H1 (cell line): Measurements from ENCODE around the gene INAFM1. TPM values are rescaled to one million over a fixed set of nuclear protein-coding genes. Genes with fewer than 3 reads are reported as not detected.

Source experiments
- CTCF ChIA-PET: fragments of 300-600 bp; sonication (Branson Sonifier 250); formaldehyde crosslinking; loops from one replicate; lab custom pipeline; 2021; ENCODE audit not compliant: partially characterized antibody; lab: Charles Lee
- POLR2A ChIA-PET: fragments of 300-600 bp; sonication (Branson Sonifier 250); formaldehyde crosslinking; loops from one replicate; lab custom pipeline; 2021; ENCODE audit warnings: inconsistent platforms; ENCODE audit not compliant: partially characterized antibody; lab: Charles Lee
- DNase-seq, 2 experiments: peaks; one replicate each; pipeline versions ENCODE4 v3.0.0 to v3.0.0-alpha.2; 2010 to 2022; ENCODE audit warnings: low spot score in 2 of 2, low read depth in 1 of 2, mixed read lengths in 1 of 2
- FAIRE-seq: peaks from 2 replicates; lab custom pipeline; 2011; peaks lifted over from hg19 to GRCh38; lab: Jason Lieb, UNC
- H2AFZ ChIP-seq: 2 replicates; pipeline ENCODE4 v1.8.1; 2012; ENCODE audit warnings: low read length, inconsistent platforms
- H2AK5ac ChIP-seq: 2 replicates; pipeline ENCODE4 v1.6.1; 2013; ENCODE audit warnings: low read depth, low read length
- H2BK120ac ChIP-seq: replicated peaks from 2 replicates; pipeline ENCODE3; 2013; ENCODE audit warnings: low read depth, low read length, inconsistent platforms
- H2BK12ac ChIP-seq: 2 replicates; pipeline ENCODE4 v1.6.1; 2013; ENCODE audit warnings: low read depth, low read length
- H2BK15ac ChIP-seq: 2 replicates; pipeline ENCODE4 v1.6.1; 2013; ENCODE audit warnings: low read length
- H2BK20ac ChIP-seq: 2 replicates; pipeline ENCODE4 v1.6.1; 2013; ENCODE audit warnings: low read length
- H2BK5ac ChIP-seq: 2 replicates; pipeline ENCODE4 v1.6.1; 2013; ENCODE audit warnings: low read depth, low read length
- H3K14ac ChIP-seq: 2 replicates; pipeline ENCODE4 v1.6.1; 2013; ENCODE audit warnings: inconsistent platforms; ENCODE audit not compliant: insufficient read length
- H3K18ac ChIP-seq: 2 replicates; pipeline ENCODE4 v1.6.1; 2013; ENCODE audit warnings: low read length; ENCODE audit errors: extremely low read depth
- H3K23ac ChIP-seq: 2 replicates; pipeline ENCODE4 v1.6.1; 2013; ENCODE audit warnings: inconsistent platforms; ENCODE audit not compliant: insufficient read length
- H3K23me2 ChIP-seq: 2 replicates; pipeline ENCODE4 v1.6.1; 2013; ENCODE audit warnings: low read depth, low read length
- H3K27ac ChIP-seq: 2 replicates; pipeline ENCODE4 v1.6.1; 2011; ENCODE audit warnings: low read depth, low read length, inconsistent platforms
- H3K27me3 ChIP-seq, 4 experiments: replicated peaks in 1 of 4; 1 replicate in 1 of 4; 2 replicates in 3 of 4; pipeline versions ENCODE4 v1.6.1 to v1.8.1; 2011 to 2013; ENCODE audit warnings: low read length in 3 of 4, mild to moderate bottlenecking in 3 of 4, inconsistent platforms in 2 of 4, mixed read lengths in 2 of 4, moderate library complexity in 1 of 4; ENCODE audit not compliant: control insufficient read depth in 3 of 4, insufficient read depth in 3 of 4; ENCODE audit errors: extremely low read depth in 1 of 4
- H3K36me3 ChIP-seq, 4 experiments: 2 replicates each; pipeline versions ENCODE4 v1.6.1 to v1.8.1; 2011 to 2013; ENCODE audit warnings: mild to moderate bottlenecking in 4 of 4, low read length in 3 of 4, moderate library complexity in 2 of 4, control low read depth in 1 of 4, inconsistent platforms in 1 of 4; ENCODE audit not compliant: insufficient read depth in 4 of 4, control insufficient read depth in 2 of 4
- H3K4ac ChIP-seq: replicated peaks from 2 replicates; pipeline ENCODE3; 2013; ENCODE audit warnings: low read length, low read depth, mixed read lengths, inconsistent platforms; ENCODE audit not compliant: insufficient read length
- H3K4me1 ChIP-seq, 4 experiments: replicated peaks in 1 of 4; 1 replicate in 1 of 4; 2 replicates in 3 of 4; pipeline versions ENCODE4 v1.6.1 to v1.8.1; 2011 to 2013; ENCODE audit warnings: low read length in 3 of 4, inconsistent platforms in 2 of 4, mixed read lengths in 1 of 4; ENCODE audit not compliant: insufficient read depth in 4 of 4, control insufficient read depth in 3 of 4
- H3K4me2 ChIP-seq, 2 experiments: 2 replicates each; pipeline versions ENCODE4 v1.6.1 to v1.8.1; 2011 to 2013; ENCODE audit warnings: low read depth in 2 of 2, low read length in 2 of 2, control low read depth in 1 of 2, inconsistent platforms in 1 of 2, mild to moderate bottlenecking in 1 of 2; ENCODE audit not compliant: insufficient read depth in 1 of 2
- H3K4me3 ChIP-seq, 4 experiments: fragments of 200-600, 300-600 bp in 1 of 4; sonication (generic), shearing (Covaris generic), sonication (Bioruptor Twin) in 1 of 4; 2 replicates each; pipeline versions ENCODE4 v1.5.1 to v1.8.1; 2011 to 2016; ENCODE audit warnings: low read length in 4 of 4, low read depth in 3 of 4, control low read depth in 2 of 4, inconsistent platforms in 2 of 4, mild to moderate bottlenecking in 2 of 4, mixed read lengths in 1 of 4, moderate library complexity in 1 of 4; ENCODE audit not compliant: insufficient read depth in 2 of 4; ENCODE audit errors: extremely low read depth in 1 of 4
- H3K56ac ChIP-seq: replicated peaks from 2 replicates; pipeline ENCODE3; 2013; ENCODE audit warnings: low read depth, mild to moderate bottlenecking, mixed read lengths, low read length, inconsistent platforms; ENCODE audit not compliant: insufficient read length
- H3K79me1 ChIP-seq: 2 replicates; pipeline ENCODE4 v1.6.1; 2013; ENCODE audit warnings: low read depth, low read length, control low read depth
- H3K79me2 ChIP-seq, 2 experiments: 2 replicates each; pipeline versions ENCODE4 v1.6.1 to v1.8.1; 2012 to 2013; ENCODE audit warnings: low read length in 2 of 2, mild to moderate bottlenecking in 2 of 2, inconsistent platforms in 1 of 2; ENCODE audit not compliant: insufficient read depth in 2 of 2, control insufficient read depth in 1 of 2
- H3K9ac ChIP-seq, 4 experiments: replicated peaks in 1 of 4; 1 replicate in 1 of 4; 2 replicates in 3 of 4; pipeline versions ENCODE4 v1.6.1 to v1.8.1; 2011 to 2013; ENCODE audit warnings: low read depth in 3 of 4, low read length in 3 of 4, control low read depth in 2 of 4, mild to moderate bottlenecking in 2 of 4, moderate library complexity in 2 of 4, inconsistent platforms in 1 of 4; ENCODE audit errors: extremely low read depth in 1 of 4
- H3K9me3 ChIP-seq, 2 experiments: 2 replicates each; pipeline versions ENCODE4 v1.6.1 to v1.8.1; 2012 to 2013; ENCODE audit warnings: mild to moderate bottlenecking in 2 of 2, moderate library complexity in 2 of 2, control low read depth in 1 of 2, inconsistent platforms in 1 of 2, low read depth in 1 of 2, low read length in 1 of 2, mixed read lengths in 1 of 2; ENCODE audit not compliant: insufficient read depth in 2 of 2
- H4K20me1 ChIP-seq, 2 experiments: replicated peaks in 1 of 2; 2 replicates each; pipeline versions ENCODE3 to v1.8.1; 2011 to 2013; ENCODE audit warnings: inconsistent platforms in 2 of 2, low read length in 2 of 2, mild to moderate bottlenecking in 1 of 2; ENCODE audit not compliant: insufficient read depth in 2 of 2, control insufficient read depth in 1 of 2
- H4K5ac ChIP-seq: 2 replicates; pipeline ENCODE4 v1.6.1; 2013; ENCODE audit warnings: low read length, low read depth, mixed read lengths, inconsistent platforms; ENCODE audit not compliant: insufficient read length
- H4K8ac ChIP-seq: 2 replicates; pipeline ENCODE4 v1.8.0; 2013; ENCODE audit warnings: mild to moderate bottlenecking, moderate library complexity, low read length, inconsistent platforms; ENCODE audit not compliant: insufficient read depth; ENCODE audit errors: extremely low read depth
- H4K91ac ChIP-seq: replicated peaks from 2 replicates; pipeline ENCODE3; 2013; ENCODE audit warnings: low read length, mixed read lengths, inconsistent platforms; ENCODE audit not compliant: insufficient read length
- ATF2 ChIP-seq: IDR thresholded peaks from 2 replicates; pipeline ENCODE4 v1.6.1; 2012; ENCODE audit warnings: low read length, inconsistent platforms
- CBX5 ChIP-seq: fragments of 300-800, 300-1000 bp; sonication (generic); IDR thresholded peaks from 2 replicates; pipeline ENCODE4 v1.7.1; 2016; ENCODE audit warnings: antibody characterized with exemption, low read length, low read depth
- CREB1 ChIP-seq: IDR thresholded peaks from 2 replicates; pipeline ENCODE4 v1.6.1; 2012; ENCODE audit warnings: inconsistent platforms
- EGR1 ChIP-seq: IDR thresholded peaks from 2 replicates; pipeline ENCODE4 v1.6.1; 2011; ENCODE audit warnings: low read depth, low read length, borderline replicate concordance
- GABPA ChIP-seq: IDR thresholded peaks from 2 replicates; pipeline ENCODE4 v1.6.1; 2011; ENCODE audit warnings: mild to moderate bottlenecking, low read length, moderate library complexity, borderline replicate concordance; ENCODE audit not compliant: insufficient read depth
- GTF2F1 ChIP-seq: IDR thresholded peaks from 2 replicates; pipeline ENCODE4 v1.6.1; 2012; ENCODE audit warnings: low read depth, low read length, improper control_type of control experiment, borderline replicate concordance
- RAD21 ChIP-seq, 2 experiments: IDR thresholded peaks in 1 of 2; conservative IDR thresholded peaks in 1 of 2; 2 replicates each; pipeline ENCODE4 v1.6.1; 2011; ENCODE audit warnings: low read depth in 2 of 2, low read length in 2 of 2, improper control_type of control experiment in 1 of 2, inconsistent platforms in 1 of 2, mild to moderate bottlenecking in 1 of 2, moderate library complexity in 1 of 2
- SIN3A ChIP-seq, 2 experiments: IDR thresholded peaks in 1 of 2; conservative IDR thresholded peaks in 1 of 2; 2 replicates each; pipeline ENCODE4 v1.6.1; 2011 to 2012; ENCODE audit warnings: low read length in 2 of 2, improper control_type of control experiment in 1 of 2, low read depth in 1 of 2, mild to moderate bottlenecking in 1 of 2
- SIRT6 ChIP-seq: IDR thresholded peaks from one replicate; pipeline ENCODE4 v1.7.1; 2012; ENCODE audit warnings: low read length, inconsistent platforms
- WGBS, 2 experiments: shearing (Covaris generic) in 1 of 2; methylation state at CpG; one replicate each; pipeline versions ENCODE4 v1.1.6 to v1.1.7; 2013 to 2015; ENCODE audit warnings: low lambda C conversion rate in 2 of 2, mixed read lengths in 2 of 2, inconsistent platforms in 1 of 2, low coverage in 1 of 2, missing lambda C conversion rate in 1 of 2; ENCODE audit not compliant: insufficient replicate concordance in 2 of 2, insufficient coverage in 1 of 2, insufficient read length in 1 of 2; ENCODE audit errors: extremely low coverage in 1 of 2, missing lambda C conversion rate in 1 of 2; 5-methylcytosine and 5-hydroxymethylcytosine counted together
- polyA plus RNA-seq, 7 experiments: library from polyadenylated mRNA; depleted of rRNA in 3 of 7; stranded (reverse) in 5 of 7; unstranded in 2 of 7; fragments of >200 nt in 5 of 7; fragments of 200-250 nt in 2 of 7; gene quantifications; 1 replicate in 5 of 7; 2 replicates in 1 of 7; 4 replicates in 1 of 7; pipeline versions ENCODE4 v1.2.1 to v1.2.3, GENCODE V29; 2011 to 2013; ENCODE audit warnings: missing spikeins in 2 of 7, mixed read lengths in 2 of 7
- total RNA-seq: library from RNA; stranded (reverse); fragmentation: NEBNext Ultra II Directional; extraction: Animal tissue kit (Norgen Biotek cat#: 25700); gene quantifications from 2 replicates; pipeline ENCODE4 v1.2.1, GENCODE V29; 2021

Gene INAFM1
- total and polyA plus RNA-seq, 2 of the 8 experiments (the other 6 are each of a cell fraction or from before 2014, with no cell fraction given), result 2.6 to 3.4 TPM

GRCh38 chr19:47305309-47305751 is 30.6 kb downstream of the INAFM1 start:
- CTCF ChIA-PET, result interaction anchor here (0.5 to 3.7 kb wide), 10 partner anchors 9 to 86 kb away, joined by 3 to 32 read pairs (median 6); no protein-coding TSS in a partner anchor
- peak; percentile 89 for FAIRE-seq
- TF ChIP-seq SIRT6 (no peak), RAD21 (IDR thresholded peaks at IDR 0.05 in 1 of 2, conservative IDR thresholded peaks at IDR 0.05 in 1 of 2; ENCODE audit: low read depth in 2 of 2, low read length in 2 of 2) (peak; percentile 43 to 49; a peak in 3 of 4 replicates), GTF2F1 (0 out of 2 replicates have a peak, but pooled peaks have one; percentile 12), ATF2 (0 out of 2 replicates have a peak, but pooled peaks have one; percentile 33), GABPA (peak; percentile 40; the same call in 1 of the 2 replicates), CREB1 (peak; percentile 49; the same call in 1 of the 2 replicates), EGR1 (no peak), CBX5 (no peak), SIN3A (conservative IDR thresholded peaks at IDR 0.05 in 1 of 2, IDR thresholded peaks at IDR 0.05 in 1 of 2; ENCODE audit: low read depth in 1 of 2, low read length in 2 of 2) (0 out of 4 replicates have a peak, but pooled peaks of 1 of the 2 experiments have one; percentile 35)

More at GRCh38 chr19:47305309-47305751, 30.6 kb downstream of the INAFM1 start:
- no peak overlapping the region for H3K23ac ChIP-seq
- POLR2A ChIA-PET, result no interaction called here
- no peaks in the 10 kb centered on the region for H3K9me3 ChIP-seq
- H3K23me2 ChIP-seq, result no peaks in the 10 kb centered on the region
- H3K36me3 ChIP-seq, result no peaks in the 10 kb centered on the region
- H4K8ac ChIP-seq, result no peak overlapping the region
- no peak overlapping the region for H2BK15ac ChIP-seq
- H2BK5ac ChIP-seq, result no peak overlapping the region
- H3K4me2 ChIP-seq, result peak overlapping the region in 1 of 2 experiments; percentile 57; a peak in 1 of 4 replicates
- H3K18ac ChIP-seq, result no peak overlapping the region
- peaks cover 0 to 2% (median 0%) of the 10 kb centered on the region in 4 experiments; a peak in 2 of 7 replicates for H3K4me1 ChIP-seq
- peak overlapping the region; percentile 71; the same call in 1 of the 2 replicates for H2AFZ ChIP-seq
- no peak overlapping the region for H2AK5ac ChIP-seq
- H3K27me3 ChIP-seq, result no peaks in the 10 kb centered on the region
- 0 out of 8 replicates have a peak overlapping the region, but pooled peaks of 1 of the 4 experiments have one; percentile 15 for H3K4me3 ChIP-seq
- no peak overlapping the region; the same call in 1 of the 2 replicates for H2BK12ac ChIP-seq
- no peak overlapping the region for H3K4ac ChIP-seq
- no peak overlapping the region for H3K27ac ChIP-seq
- H4K91ac ChIP-seq, result no peak overlapping the region
- DNase-seq, result peak; percentile 51 to 96
- WGBS, 2 experiments, result 21% methylated on average over 14 of the region's 14 CpGs; no CpG with 5 or more reads in 1 of the 2 experiments
- no peak overlapping the region for H3K56ac ChIP-seq
- H3K14ac ChIP-seq, result no peak overlapping the region
- no peaks in the 10 kb centered on the region for H3K79me1 ChIP-seq
- H2BK20ac ChIP-seq, result no peak overlapping the region
- no peak overlapping the region for H4K5ac ChIP-seq
- no peak overlapping the region for H2BK120ac ChIP-seq
- H3K9ac ChIP-seq, result no peak overlapping the region
- no peaks in the 10 kb centered on the region for H4K20me1 ChIP-seq
- no peaks in the 10 kb centered on the region for H3K79me2 ChIP-seq
